A549 (cell line): Measurements from ENCODE around the gene MT1B. TPM values are rescaled to one million over a fixed set of nuclear protein-coding genes. Genes with fewer than 3 reads are reported as not detected.
A peak's percentile ranks its signal among the peaks of the same experiment; 100 is the strongest.

Source experiments
- ATAC-seq, 2 experiments: fragments of 200-7000 bp in 1 of 2; fragments of >200 bp in 1 of 2; cut with Nextera tagmentation in 1 of 2; cut with Tn5 transposase in 1 of 2; 3 replicates each; pipeline versions ENCODE4 v1.8.0 to v1.9.1; 2018 to 2020; ENCODE audit warnings: mild to moderate bottlenecking in 1 of 2, moderate library complexity in 1 of 2
- CTCF ChIA-PET: fragments of 300-600 bp; sonication (Branson Sonifier 250); formaldehyde crosslinking; extraction: SDS; loops from one replicate; lab custom pipeline; 2021; ENCODE audit warnings: antibody characterized with exemption, inconsistent platforms; lab: Yijun Ruan, JAX
- POLR2A ChIA-PET: fragments of 350-600 bp; formaldehyde crosslinking; extraction: SDS; loops from one replicate; lab custom pipeline; 2021; ENCODE audit warnings: antibody characterized with exemption, inconsistent platforms; lab: Yijun Ruan, JAX
- DNase-seq, 2 experiments: peaks; one replicate each; pipeline versions ENCODE4 v3.0.0 to v3.0.0-alpha.2; 2011 to 2016; ENCODE audit warnings: low read depth in 1 of 2, low spot score in 1 of 2
- FAIRE-seq: peaks from 2 replicates; lab custom pipeline; 2011; peaks lifted over from hg19 to GRCh38; lab: Jason Lieb, UNC
- H3K27ac ChIP-seq, 2 experiments: fragments of >200 bp; sonication (Bioruptor Twin); formaldehyde crosslinking; 3 replicates each; pipeline ENCODE4 v1.5.1; 2016 to 2017
- H3K4me1 ChIP-seq: fragments of >200 bp; sonication (Bioruptor Twin); formaldehyde crosslinking; 3 replicates; pipeline ENCODE4 v1.6.1; 2016
- H3K4me2 ChIP-seq: fragments of >200 bp; sonication (Bioruptor Twin); formaldehyde crosslinking; 3 replicates; pipeline ENCODE4 v1.6.1; 2016
- H3K4me3 ChIP-seq: fragments of >200 bp; sonication (Bioruptor Twin); formaldehyde crosslinking; 3 replicates; pipeline ENCODE4 v1.5.1; 2016
- H3K9me3 ChIP-seq: fragments of >200 bp; sonication (Bioruptor Twin); formaldehyde crosslinking; 3 replicates; pipeline ENCODE4 v1.6.1; 2016
- CBX2 ChIP-seq: fragments of 200-600 bp; sonication (generic); IDR thresholded peaks from 2 replicates; pipeline ENCODE4 v1.6.1; 2016; ENCODE audit warnings: low read depth, mild to moderate bottlenecking, borderline replicate concordance
- CTCF ChIP-seq: fragments of >200 bp; sonication (Bioruptor Twin); formaldehyde crosslinking; IDR thresholded peaks from 3 replicates; pipeline ENCODE4 v1.5.1; 2016
- EHMT2 ChIP-seq: fragments of 200-600 bp; sonication (generic); IDR thresholded peaks from 2 replicates; pipeline ENCODE4 v1.6.1; 2016; ENCODE audit warnings: antibody characterized with exemption, low read depth, mild to moderate bottlenecking, moderate library complexity
- FOSL2 ChIP-seq, 2 experiments: fragments of 450-650 bp in 1 of 2; fragments of >200 bp in 1 of 2; sonication (Bioruptor Twin) in 1 of 2; formaldehyde crosslinking; IDR thresholded peaks; 2 replicates each; pipeline versions ENCODE4 v1.5.0 to v1.6.1; 2016 to 2020; ENCODE audit warnings: mild to moderate bottlenecking in 1 of 2, moderate library complexity in 1 of 2
- FOXS1 ChIP-seq: fragments of 250-450 bp; sonication (Bioruptor Pico); IDR thresholded peaks from 2 replicates; pipeline ENCODE4 v1.5.0; 2020; ENCODE audit warnings: mild to moderate bottlenecking, moderate library complexity
- GATA3 ChIP-seq: IDR thresholded peaks from 2 replicates; pipeline ENCODE4 v1.6.1; 2012; ENCODE audit warnings: borderline replicate concordance
- HEYL ChIP-seq: fragments of 250-450 bp; sonication (Bioruptor Pico); IDR thresholded peaks from 2 replicates; pipeline ENCODE4 v1.8.0; 2021; ENCODE audit warnings: mild to moderate bottlenecking, moderate library complexity
- HOXA7 ChIP-seq: fragments of 250-450 bp; sonication (Bioruptor Pico); IDR thresholded peaks from 2 replicates; pipeline ENCODE4 v1.5.0; 2020; ENCODE audit warnings: mild to moderate bottlenecking, moderate library complexity
- KDM1A ChIP-seq: fragments of 200-600 bp; sonication (generic); IDR thresholded peaks from 2 replicates; pipeline ENCODE4 v1.6.1; 2016; ENCODE audit warnings: low read depth, mild to moderate bottlenecking
- MYC ChIP-seq: IDR thresholded peaks from 2 replicates; pipeline ENCODE4 v1.6.1; 2012; ENCODE audit warnings: mild to moderate bottlenecking, inconsistent platforms, low read length, improper control_type of control experiment, borderline replicate concordance
- PBX3 ChIP-seq: IDR thresholded peaks from 2 replicates; pipeline ENCODE4 v1.6.1; 2012
- PHF8 ChIP-seq: fragments of 200-600 bp; sonication (generic); IDR thresholded peaks from 2 replicates; pipeline ENCODE4 v1.6.1; 2016; ENCODE audit warnings: low read depth, mild to moderate bottlenecking, antibody characterized with exemption, moderate library complexity, borderline replicate concordance
- POLR2AphosphoS2 ChIP-seq: conservative IDR thresholded peaks from 2 replicates; pipeline ENCODE4 v1.6.1; 2012; ENCODE audit warnings: low read length, improper control_type of control experiment, inconsistent platforms
- RAD21 ChIP-seq, 2 experiments: fragments of >200 bp in 1 of 2; sonication (Bioruptor Twin) in 1 of 2; formaldehyde crosslinking in 1 of 2; IDR thresholded peaks in 1 of 2; conservative IDR thresholded peaks in 1 of 2; 2 replicates in 1 of 2; 3 replicates in 1 of 2; pipeline ENCODE4 v1.6.1; 2012 to 2018; ENCODE audit warnings: inconsistent platforms in 1 of 2
- RCOR1 ChIP-seq: fragments of 150-350 bp; IDR thresholded peaks from 2 replicates; pipeline ENCODE4 v1.6.1; 2014; ENCODE audit warnings: antibody characterized with exemption, low read length, low read depth
- RFX5 ChIP-seq: fragments of 450-650 bp; IDR thresholded peaks from 2 replicates; pipeline ENCODE4 v1.7.1; 2014; ENCODE audit warnings: antibody characterized with exemption, mild to moderate bottlenecking, moderate library complexity
- SMC3 ChIP-seq: fragments of >200 bp; sonication (Bioruptor Twin); formaldehyde crosslinking; IDR thresholded peaks from 3 replicates; pipeline ENCODE4 v1.6.1; 2018; ENCODE audit warnings: inconsistent platforms
- ZFP36 ChIP-seq: fragments of 450-650 bp; IDR thresholded peaks from 2 replicates; pipeline ENCODE4 v1.6.1; 2014; ENCODE audit warnings: borderline replicate concordance; ENCODE audit not compliant: partially characterized antibody
- ZSCAN20 ChIP-seq: fragments of 250-450 bp; sonication (Bioruptor Pico); IDR thresholded peaks from 2 replicates; pipeline ENCODE4 v1.8.0; 2022; ENCODE audit warnings: mild to moderate bottlenecking, moderate library complexity
- WGBS: methylation state at CpG from one replicate; pipeline ENCODE4 v1.1.6; 2017; ENCODE audit errors: missing lambda C conversion rate; 5-methylcytosine and 5-hydroxymethylcytosine counted together
- polyA minus RNA-seq: library from RNA; depleted of rRNA, polyadenylated mRNA; stranded (reverse); fragments of >200 nt; gene quantifications from 2 replicates; pipeline ENCODE4 v1.2.3, GENCODE V29; 2011; rRNA and poly(A)+ RNA removed
- polyA plus RNA-seq, 4 experiments: library from polyadenylated mRNA; depleted of rRNA in 3 of 4; stranded (reverse); fragments of >200 nt; fragmentation: RNase III in 1 of 4; extraction: RNeasy Plus Mini Kit Qiagen cat#74134 plus additional on column Dnase treatment in 1 of 4; gene quantifications; 2 replicates in 3 of 4; 3 replicates in 1 of 4; pipeline ENCODE4 v1.2.3, GENCODE V29; 2011 to 2017
- TF ChIP-seq, protein P1 (sequence below): fragments of 450-650 bp; IDR thresholded peaks from 2 replicates; pipeline ENCODE4 v1.6.1; 2014; ENCODE audit warnings: antibody characterized with exemption
- TF ChIP-seq, protein P2 (sequence below): fragments of 250-450 bp; sonication (Bioruptor Pico); IDR thresholded peaks from 2 replicates; pipeline ENCODE4 v1.5.0; 2020; ENCODE audit warnings: low read depth, mild to moderate bottlenecking, moderate library complexity
- TF ChIP-seq, protein P3 (sequence below): IDR thresholded peaks from 2 replicates; pipeline ENCODE4 v1.6.1; 2012; ENCODE audit warnings: low read depth, borderline replicate concordance

MT1B gene
- polyA plus RNA-seq (2011; rRNA removed): not detected in 2 replicates
- polyA plus RNA-seq (2012; cell fraction: cytosol; rRNA removed): not detected in 2 replicates
- polyA plus RNA-seq (2012; cell fraction: nucleus; rRNA removed): not detected in 2 replicates
- not detected in 3 replicates for polyA plus RNA-seq (2017; fragmentation: RNase III; extraction: RNeasy Plus Mini Kit Qiagen cat#74134 plus additional on column Dnase treatment)
- not detected in 2 replicates for polyA minus RNA-seq

DNA sequence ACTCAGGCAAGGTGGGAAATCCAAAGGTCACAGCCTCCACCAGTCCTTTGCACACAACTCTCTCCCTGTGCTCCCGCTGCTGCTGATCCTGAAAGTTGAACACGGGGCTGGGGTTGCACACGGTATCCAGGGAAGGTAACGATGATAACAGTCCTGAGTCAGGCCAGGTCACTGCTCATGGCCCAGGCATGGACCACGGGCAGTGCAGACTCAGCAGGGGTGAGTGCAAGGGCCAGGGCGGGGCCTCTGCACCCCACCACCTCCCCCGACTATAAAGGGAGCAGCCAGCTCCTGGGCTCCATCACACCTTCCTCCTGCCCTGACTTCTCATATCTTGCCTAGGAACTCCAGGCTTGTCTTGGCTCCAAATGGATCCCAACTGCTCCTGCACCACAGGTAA lies at the start of gene MT1B:
Gene MT1B (plus strand): TSS at position 301 of the 400 bp plus-strand sequence. CDS start 68 bp downstream, at position 369.
- ChIA-PET POLR2A (no interaction called here), CTCF (interaction anchor here (1.0 to 25.6 kb wide), 3 partner anchors 8 to 42 kb away, joined by 3 to 340 read pairs (median 15); partner anchors contain the start of gene MT2A)
- peaks cover 8% of the 10 kb centered on the region; the same call in 1 of the 3 replicates for H3K4me1 ChIP-seq
- no peak within 1 kb of the TSS for H3K4me2 ChIP-seq
- ATAC-seq (peak in 1 of 2 experiments; percentile 30; a peak in 1 of 6 replicates), FAIRE-seq (no peak), DNase-seq (no peak)
- no peak within 1 kb of the TSS for H3K4me3 ChIP-seq
- H3K27ac ChIP-seq: no peak within 1 kb of the TSS
- 74% methylated on average over 6 of the region's 7 CpGs for WGBS
- no peaks in the 10 kb centered on the region for H3K9me3 ChIP-seq
- TF ChIP-seq POLR2AphosphoS2 (no peak), KDM1A (no peak), PHF8 (no peak), HEYL (CRISPR knock-in tag) (no peak), GATA3 (no peak), CBX2 (no peak), MYC (no peak), ZFP36 (no peak), HOXA7 (CRISPR knock-in tag) (no peak), RCOR1 (no peak), ZSCAN20 (no peak)
- TF ChIP-seq, protein P1, sequence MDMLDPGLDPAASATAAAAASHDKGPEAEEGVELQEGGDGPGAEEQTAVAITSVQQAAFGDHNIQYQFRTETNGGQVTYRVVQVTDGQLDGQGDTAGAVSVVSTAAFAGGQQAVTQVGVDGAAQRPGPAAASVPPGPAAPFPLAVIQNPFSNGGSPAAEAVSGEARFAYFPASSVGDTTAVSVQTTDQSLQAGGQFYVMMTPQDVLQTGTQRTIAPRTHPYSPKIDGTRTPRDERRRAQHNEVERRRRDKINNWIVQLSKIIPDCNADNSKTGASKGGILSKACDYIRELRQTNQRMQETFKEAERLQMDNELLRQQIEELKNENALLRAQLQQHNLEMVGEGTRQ: no peak

DNA sequence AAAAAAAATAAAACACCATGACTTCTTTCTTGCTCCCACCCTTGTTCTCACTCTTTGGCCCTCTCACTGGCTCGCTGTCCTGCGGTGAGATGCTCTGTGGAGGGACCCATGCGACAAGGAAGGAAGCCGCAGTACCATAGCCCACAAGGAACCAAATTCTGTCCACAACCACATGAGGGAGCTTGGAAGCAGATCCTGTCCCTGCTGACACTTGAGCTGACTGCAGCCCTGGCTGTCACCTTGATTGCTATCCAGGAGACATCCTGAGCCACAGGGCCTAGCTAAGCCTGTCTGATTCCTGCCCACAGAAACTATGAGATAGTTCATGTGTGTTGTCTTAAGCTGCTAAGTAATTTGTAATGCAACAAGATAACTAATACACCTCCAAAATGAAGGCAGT lies 48.1 kb upstream of the MT1B start:
- WGBS: 69% methylated on average over 4 of the region's 4 CpGs
- H3K9me3 ChIP-seq: no peaks in the 10 kb centered on the region
- peaks cover 38% of the 10 kb centered on the region for H3K4me1 ChIP-seq
- peak; percentile 67 to 78 for DNase-seq
- no peak overlapping the region for H3K4me3 ChIP-seq
- POLR2A ChIA-PET: interaction anchor here (0.9 to 10.8 kb wide), 3 partner anchors 40 to 98 kb away, joined by 4 to 185 read pairs (median 6); partner anchors contain the start of gene MT1X
- CTCF ChIA-PET: interaction anchor here (0.6 to 19.7 kb wide), 25 partner anchors 9 to 258 kb away, joined by 3 to 340 read pairs (median 4); partner anchors contain the start of genes MT1A, MT1B, MT1E and MT1F
- no peak overlapping the region for H3K4me2 ChIP-seq
- no peak for ATAC-seq
- H3K27ac ChIP-seq: peak overlapping the region; percentile 93 to 96; a peak in 5 of 6 replicates
- no peak for FAIRE-seq
- no peak for TF ChIP-seq EHMT2
- no peak for TF ChIP-seq RFX5
- TF ChIP-seq FOXS1 (CRISPR knock-in tag): no peak
- TF ChIP-seq PBX3: no peak
- TF ChIP-seq, protein P2, sequence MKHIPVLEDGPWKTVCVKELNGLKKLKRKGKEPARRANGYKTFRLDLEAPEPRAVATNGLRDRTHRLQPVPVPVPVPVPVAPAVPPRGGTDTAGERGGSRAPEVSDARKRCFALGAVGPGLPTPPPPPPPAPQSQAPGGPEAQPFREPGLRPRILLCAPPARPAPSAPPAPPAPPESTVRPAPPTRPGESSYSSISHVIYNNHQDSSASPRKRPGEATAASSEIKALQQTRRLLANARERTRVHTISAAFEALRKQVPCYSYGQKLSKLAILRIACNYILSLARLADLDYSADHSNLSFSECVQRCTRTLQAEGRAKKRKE: no peak
- no peak for TF ChIP-seq FOSL2 (IDR thresholded peaks at IDR 0.05)
- TF ChIP-seq FOSL2 (CRISPR knock-in tag; IDR thresholded peaks at IDR 0.05): no peak
- TF ChIP-seq SMC3: peak; percentile 78
- peak; percentile 52 for TF ChIP-seq CTCF
- peak; percentile 65 to 71 for TF ChIP-seq RAD21 (conservative IDR thresholded peaks at IDR 0.05 in 1 of 2, IDR thresholded peaks at IDR 0.05 in 1 of 2)
- TF ChIP-seq, protein P3, sequence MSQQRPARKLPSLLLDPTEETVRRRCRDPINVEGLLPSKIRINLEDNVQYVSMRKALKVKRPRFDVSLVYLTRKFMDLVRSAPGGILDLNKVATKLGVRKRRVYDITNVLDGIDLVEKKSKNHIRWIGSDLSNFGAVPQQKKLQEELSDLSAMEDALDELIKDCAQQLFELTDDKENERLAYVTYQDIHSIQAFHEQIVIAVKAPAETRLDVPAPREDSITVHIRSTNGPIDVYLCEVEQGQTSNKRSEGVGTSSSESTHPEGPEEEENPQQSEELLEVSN: no peak
